NCI-H2196 (cell line): ENCODE data around the gene FOXD4L1.
"Not testable (repeated sequence)": the region's sequence is repeated elsewhere in the genome, so short reads cannot be mapped to it uniquely, and the experiment has no call there.

ENCODE experiments used
- DNase-seq: peaks from one replicate; lab custom pipeline; 2025; ENCODE audit not compliant: unreplicated experiment; lab: John Stamatoyannopoulos, UW

FOXD4L1 gene

GRCh38 chr2:113521492-113521891 lies 23.0 kb downstream of the FOXD4L1 start:
- DNase-seq, result not testable (repeated sequence)

- not testable (repeated sequence) for DNase-seq
Observed at GRCh38 chr2:113524986-113525385, 26.5 kb downstream of the FOXD4L1 start.

- not testable (repeated sequence) for DNase-seq
Observed at GRCh38 chr2:113527350-113528045, 29.0 kb downstream of the FOXD4L1 start.

GRCh38 chr2:113528126-113528525 lies 29.7 kb downstream of the FOXD4L1 start:
- not testable (repeated sequence) for DNase-seq

- not testable (repeated sequence) for DNase-seq
Observed at GRCh38 chr2:113528904-113529303, 30.4 kb downstream of the FOXD4L1 start.

GRCh38 chr2:113532991-113533390 lies 34.5 kb downstream of the FOXD4L1 start:
- DNase-seq, result not testable (repeated sequence)

- not testable (repeated sequence) for DNase-seq
Observed at GRCh38 chr2:113536573-113536972, 38.1 kb downstream of the FOXD4L1 start.

GRCh38 chr2:113540834-113541203 lies 42.4 kb downstream of the FOXD4L1 start:
- DNase-seq, result not testable (repeated sequence)

- not testable (repeated sequence) for DNase-seq
Observed at GRCh38 chr2:113541204-113541975, 42.9 kb downstream of the FOXD4L1 start.

- not testable (repeated sequence) for DNase-seq
Observed at GRCh38 chr2:113541976-113542485, 43.6 kb downstream of the FOXD4L1 start.

- DNase-seq, result not testable (repeated sequence)
Observed at GRCh38 chr2:113542529-113542928, 44.1 kb downstream of the FOXD4L1 start.
